Measurements from ENCODE around the gene PRKD3. TPM values are rescaled to one million over a fixed set of nuclear protein-coding genes. Genes with fewer than 3 reads are reported as not detected.
"Not testable (repeated sequence)": the region's sequence is repeated elsewhere in the genome, so short reads cannot be mapped to it uniquely, and the experiment has no call there.

Gene PRKD3
- total RNA-seq, 1 donor from 2014 or later: 35.1 TPM

GRCh38 chr2:37317746-37318145, 6.9 kb downstream of the PRKD3 start:
- DNase-seq (ENCODE audit: low spot score): no peak

GRCh38 chr2:37316181-37316580, 8.5 kb downstream of the PRKD3 start:
- no peak for DNase-seq (ENCODE audit: low spot score)

- no peak for DNase-seq (ENCODE audit: low spot score)
Observed at GRCh38 chr2:37315364-37315763, 9.3 kb downstream of the PRKD3 start.

DNA sequence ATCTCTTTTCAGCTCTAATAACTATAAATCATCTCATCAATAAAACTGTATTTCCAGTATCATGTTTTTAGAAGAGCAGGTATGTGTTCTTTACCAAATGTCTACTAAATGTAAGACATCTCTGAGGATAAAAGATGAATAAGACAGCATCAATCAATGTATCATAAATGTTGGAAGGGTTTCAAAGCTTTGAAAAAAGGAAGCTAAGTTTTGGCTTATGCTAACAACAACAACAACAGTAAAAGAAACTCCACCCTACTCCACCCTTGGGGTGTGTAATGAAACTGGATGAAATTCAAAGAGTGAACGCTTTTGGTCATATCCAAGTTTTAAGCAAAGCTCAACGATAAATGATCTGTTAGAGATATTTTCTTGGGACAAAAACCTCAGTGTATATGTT, 17.1 kb downstream of the PRKD3 start:
- no peak for DNase-seq (ENCODE audit: low spot score)

DNA sequence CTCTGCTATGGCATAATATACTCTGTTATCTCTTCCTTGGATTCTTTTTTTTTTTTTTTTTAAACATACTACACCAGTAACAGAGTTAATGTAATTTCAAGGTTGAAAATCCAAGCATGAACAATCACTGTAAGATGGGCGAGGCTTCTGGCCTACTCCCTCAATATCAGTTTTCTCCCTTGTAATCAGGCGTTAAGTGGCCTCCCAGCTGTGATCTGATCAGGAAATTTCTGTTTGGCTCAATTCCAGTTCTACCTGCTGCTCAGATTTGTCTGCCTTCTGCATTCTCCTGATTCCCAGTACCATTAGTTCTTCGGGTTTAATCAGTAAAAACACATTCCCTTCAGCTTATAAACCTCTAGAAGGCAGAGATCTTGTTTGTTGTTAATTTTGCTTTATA, 18.6 kb downstream of the PRKD3 start:
- no peak for DNase-seq (ENCODE audit: low spot score)

- no peak for DNase-seq (ENCODE audit: low spot score)
Observed at GRCh38 chr2:37302701-37303252, 21.9 kb downstream of the PRKD3 start.

- no peak for DNase-seq (ENCODE audit: low spot score)
Observed at GRCh38 chr2:37301408-37301807, 23.2 kb downstream of the PRKD3 start.

DNA sequence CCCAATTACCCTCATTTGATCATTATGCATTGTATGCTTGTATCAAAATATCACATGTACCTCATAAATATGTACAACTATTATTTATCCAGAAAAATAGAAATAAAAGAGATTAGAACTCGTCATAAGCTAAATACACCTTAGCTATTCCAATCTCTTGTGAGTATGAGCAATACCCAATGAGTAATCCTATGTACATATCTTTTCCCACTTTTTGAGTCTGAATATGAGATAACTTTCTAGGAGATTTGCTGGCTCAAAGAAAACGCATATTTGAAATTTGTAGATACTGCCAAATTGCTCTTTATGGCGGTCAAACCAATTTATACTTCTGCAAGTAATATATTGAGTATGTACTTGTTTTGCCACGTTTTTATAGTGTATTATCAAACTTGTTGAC, 24.1 kb downstream of the PRKD3 start:
- DNase-seq (ENCODE audit: low spot score): no peak

DNA sequence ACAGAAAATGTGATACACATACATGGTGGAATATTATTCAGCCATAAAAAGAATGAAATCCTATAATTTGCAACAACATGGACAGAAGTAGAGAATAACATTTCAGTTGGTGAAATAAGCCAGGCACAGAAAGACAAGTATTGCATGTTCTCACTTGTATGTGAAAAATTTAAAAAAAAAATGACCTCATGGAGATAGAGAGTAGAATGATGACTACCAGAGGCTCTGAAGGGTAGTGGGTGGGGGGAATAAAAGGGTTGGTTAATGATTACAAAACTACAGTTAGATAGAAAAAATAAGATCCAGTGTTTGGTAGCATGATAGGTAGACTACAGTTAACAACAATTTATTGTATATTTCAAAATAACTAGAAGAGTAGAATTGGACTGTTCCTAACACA, 24.5 kb downstream of the PRKD3 start:
- DNase-seq (ENCODE audit: low spot score): no peak

DNA sequence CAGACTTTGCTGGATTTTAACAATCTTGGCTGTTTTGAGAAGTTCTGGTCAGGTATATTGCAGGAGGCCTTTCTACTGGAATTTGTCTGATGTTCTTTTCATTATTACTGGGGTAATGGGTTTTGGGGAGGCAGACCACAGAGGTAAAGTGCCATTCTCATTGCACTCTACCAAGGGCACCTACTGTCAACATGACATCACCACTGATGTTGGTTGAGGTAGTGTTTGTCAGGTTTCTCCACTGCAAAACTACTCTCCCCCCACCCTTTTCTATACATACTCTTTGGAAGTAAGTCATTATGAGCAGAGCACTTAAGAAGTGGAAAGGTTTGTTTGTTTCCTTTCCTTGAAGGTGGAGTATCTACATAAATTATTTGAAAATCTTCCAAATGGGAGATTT, 27.0 kb downstream of the PRKD3 start:
- no peak for DNase-seq (ENCODE audit: low spot score)

DNA sequence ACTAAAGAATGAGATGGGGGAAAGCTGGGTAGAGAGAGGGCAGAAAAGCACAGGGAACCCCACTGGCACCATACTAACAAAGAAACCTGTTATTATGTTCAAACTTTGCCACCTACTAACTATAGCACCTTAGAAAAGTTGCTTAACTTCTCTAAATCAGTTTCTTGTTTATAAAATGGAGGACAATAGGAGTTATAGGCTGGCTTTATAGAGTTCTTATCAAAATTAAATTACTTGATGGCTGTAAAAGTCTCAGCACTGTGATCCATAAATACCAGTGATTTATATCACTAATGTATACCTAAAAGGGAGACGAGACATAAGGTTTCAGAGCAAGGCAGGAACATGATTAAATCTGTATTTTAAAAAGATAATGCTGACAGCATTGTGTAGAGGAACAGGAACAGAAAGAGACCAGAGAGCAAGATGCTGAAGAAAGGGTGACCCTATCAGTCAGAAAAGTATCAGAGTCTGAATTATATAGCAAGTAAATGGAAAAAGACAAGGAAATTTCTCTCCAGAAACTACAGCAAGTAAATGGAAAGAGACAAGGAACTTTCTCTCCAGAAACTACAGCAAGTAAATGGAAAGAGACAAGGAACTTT, 29.1 kb downstream of the PRKD3 start:
- no peak for DNase-seq (ENCODE audit: low spot score)

DNA sequence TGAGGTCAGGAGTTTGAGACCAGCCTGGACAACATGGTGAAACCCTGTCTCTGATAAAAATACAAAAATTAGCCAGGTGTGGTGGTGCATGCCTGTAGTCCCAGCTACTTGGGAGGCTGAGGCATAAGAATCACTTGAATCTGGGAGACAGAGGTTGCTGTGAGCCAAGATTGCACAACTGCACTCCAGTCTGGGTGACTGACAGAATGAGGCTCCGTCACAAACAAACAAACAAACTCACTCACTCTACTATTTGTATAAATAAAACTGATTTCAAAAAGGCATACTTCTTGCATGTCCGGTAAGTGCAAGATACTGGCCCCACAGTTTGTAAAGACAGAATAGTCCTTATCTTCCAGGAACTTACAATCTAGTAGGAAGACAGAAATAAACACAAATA, 29.8 kb downstream of the PRKD3 start:
- DNase-seq (ENCODE audit: low spot score): not testable (repeated sequence)

DNA sequence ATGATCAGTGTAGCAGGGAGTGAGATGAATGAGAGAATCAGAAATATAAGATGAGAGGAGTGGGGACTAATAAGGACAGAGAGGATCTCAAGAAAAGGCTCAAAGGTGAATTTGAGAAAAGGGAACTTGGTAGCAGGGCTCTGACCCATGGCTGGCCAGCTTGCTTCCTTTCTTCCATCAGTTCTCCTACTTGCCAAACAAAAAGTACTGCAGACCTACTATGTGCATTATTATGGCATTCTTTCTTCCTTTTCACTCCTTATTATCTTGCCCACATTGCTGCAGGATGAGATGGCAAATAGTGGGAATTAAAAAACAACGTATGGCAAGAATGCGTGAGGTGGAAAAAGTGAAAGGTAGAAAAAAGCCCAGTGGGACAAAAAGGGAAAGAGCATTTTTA, 33.0 kb downstream of the PRKD3 start:
- DNase-seq (ENCODE audit: low spot score): no peak

DNA sequence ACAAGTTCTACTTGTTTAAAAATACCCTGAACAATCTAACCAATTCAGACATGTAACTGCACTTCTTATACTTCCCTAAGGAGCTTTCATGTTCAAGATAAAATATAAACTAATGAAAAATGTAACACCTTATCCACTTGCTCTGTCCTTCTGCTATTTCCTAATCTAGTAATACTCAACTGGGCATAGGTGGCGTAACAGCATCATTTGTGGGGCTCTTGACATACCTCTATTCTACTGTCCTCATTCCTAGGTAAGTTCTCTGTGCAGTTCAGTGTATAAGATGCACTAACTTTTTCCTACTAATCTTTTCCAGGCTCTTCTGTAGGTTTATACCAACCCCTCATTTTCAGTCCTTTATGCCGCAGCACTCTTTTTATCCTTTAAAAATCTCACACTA, 36.7 kb downstream of the PRKD3 start:
- DNase-seq (ENCODE audit: low spot score): no peak

- DNase-seq (ENCODE audit: low spot score): no peak
Observed at GRCh38 chr2:37284381-37284780, 40.3 kb downstream of the PRKD3 start.

GRCh38 chr2:37283207-37283606, 41.4 kb downstream of the PRKD3 start:
- DNase-seq (ENCODE audit: low spot score): no peak

- no peak for DNase-seq (ENCODE audit: low spot score)
Observed at GRCh38 chr2:37282746-37283145, 41.9 kb downstream of the PRKD3 start.

DNA sequence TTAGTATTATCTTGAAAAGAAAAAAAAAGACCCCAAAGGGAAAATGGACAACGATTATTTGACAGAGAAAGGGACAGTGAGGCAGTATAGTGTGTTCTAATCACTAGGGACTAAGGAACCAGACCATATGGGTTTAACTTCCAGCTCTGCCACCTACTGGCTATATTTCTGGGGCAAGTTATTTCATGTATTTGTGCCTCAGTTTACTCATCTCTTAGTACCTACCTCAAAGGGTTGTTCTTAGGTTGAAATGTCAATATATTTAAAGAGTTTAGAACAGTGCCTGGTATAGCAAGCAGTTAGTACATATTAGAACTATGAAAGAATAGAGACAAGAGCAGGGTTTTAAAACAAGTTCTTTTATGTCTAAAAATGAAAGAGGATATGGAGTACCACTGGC, 42.7 kb downstream of the PRKD3 start:
- DNase-seq (ENCODE audit: low spot score): no peak

DNA sequence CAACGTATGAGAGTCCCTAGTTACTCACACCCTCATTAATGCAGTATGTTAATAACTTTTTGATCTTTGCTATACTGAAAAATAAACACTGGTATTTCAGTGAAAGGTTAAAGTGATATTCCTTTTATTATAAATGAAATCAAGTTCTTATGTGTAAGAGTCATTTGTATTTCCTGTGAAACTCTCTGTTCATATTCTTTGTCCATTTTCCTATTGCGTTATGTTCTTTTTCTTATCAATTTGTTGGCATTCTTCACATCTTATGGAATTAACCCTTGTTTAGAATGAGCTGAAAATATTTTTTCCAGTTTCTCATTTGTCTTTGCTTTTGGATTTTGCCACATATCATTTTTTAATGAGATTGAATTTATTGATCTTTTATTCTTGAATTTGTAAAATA, 48.3 kb downstream of the PRKD3 start:
- DNase-seq (ENCODE audit: low spot score): no peak
